SKM-1 treated with dmso at 0.1 percent for 144 hours (cell line): Measurements from ENCODE around the gene GRAMD2B.
"Not testable (repeated sequence)": the region's sequence is repeated elsewhere in the genome, so short reads cannot be mapped to it uniquely, and the experiment has no call there.

Experiments used
- DNase-seq: peaks from one replicate; lab custom pipeline; 2025; ENCODE audit not compliant: unreplicated experiment; lab: John Stamatoyannopoulos, UW

GRAMD2B gene

GRCh38 chr5:126448720-126449119 lies 25.5 kb downstream of the GRAMD2B start:
- no peak for DNase-seq

GRCh38 chr5:126449751-126450271 lies 26.6 kb downstream of the GRAMD2B start:
- no peak for DNase-seq

- DNase-seq = no peak
Observed at GRCh38 chr5:126450346-126450745, 27.1 kb downstream of the GRAMD2B start.

DNA sequence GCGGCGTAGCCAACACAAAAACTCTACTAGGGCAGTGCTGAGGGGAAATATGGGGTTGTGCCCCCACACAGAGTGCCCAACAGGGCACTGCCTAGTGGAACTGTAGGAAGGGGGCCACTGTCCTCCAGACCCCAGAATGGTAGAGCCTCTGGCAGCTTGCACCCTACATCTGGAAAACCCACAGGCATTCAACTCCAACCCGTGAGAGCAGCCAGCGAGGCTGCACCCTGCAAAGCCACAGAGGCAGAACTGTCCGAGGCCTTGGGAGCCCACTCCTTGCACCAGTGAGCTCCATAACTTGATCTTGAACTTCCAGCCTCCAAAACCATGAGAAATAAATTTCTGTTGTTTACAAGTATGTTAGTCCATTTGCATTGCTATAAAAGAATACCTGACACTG lies 27.7 kb downstream of the GRAMD2B start:
- DNase-seq = no peak

- no peak for DNase-seq
Observed at GRCh38 chr5:126452477-126452876, 29.3 kb downstream of the GRAMD2B start.

DNA sequence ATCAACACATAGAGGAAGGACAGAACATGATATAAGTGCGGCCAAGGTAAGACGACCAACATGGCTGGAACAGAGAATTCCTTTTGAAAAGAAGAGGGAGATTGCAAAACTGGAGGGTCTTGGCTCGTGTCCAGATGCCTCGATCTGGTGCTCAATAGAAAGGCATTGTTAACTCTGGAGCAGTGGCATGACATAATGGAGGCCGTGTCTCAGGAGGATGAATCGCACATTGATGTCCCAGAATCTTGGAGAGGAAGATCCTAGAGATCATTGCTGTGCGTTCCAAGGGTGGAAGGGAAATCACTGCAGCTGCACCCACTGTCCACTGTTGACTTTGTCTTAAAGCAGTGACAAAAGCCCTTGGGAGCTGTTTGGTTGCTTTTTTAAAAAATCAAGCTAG lies 30.9 kb downstream of the GRAMD2B start:
- no peak for DNase-seq

GRCh38 chr5:126454535-126454934 lies 31.3 kb downstream of the GRAMD2B start:
- DNase-seq = no peak

DNA sequence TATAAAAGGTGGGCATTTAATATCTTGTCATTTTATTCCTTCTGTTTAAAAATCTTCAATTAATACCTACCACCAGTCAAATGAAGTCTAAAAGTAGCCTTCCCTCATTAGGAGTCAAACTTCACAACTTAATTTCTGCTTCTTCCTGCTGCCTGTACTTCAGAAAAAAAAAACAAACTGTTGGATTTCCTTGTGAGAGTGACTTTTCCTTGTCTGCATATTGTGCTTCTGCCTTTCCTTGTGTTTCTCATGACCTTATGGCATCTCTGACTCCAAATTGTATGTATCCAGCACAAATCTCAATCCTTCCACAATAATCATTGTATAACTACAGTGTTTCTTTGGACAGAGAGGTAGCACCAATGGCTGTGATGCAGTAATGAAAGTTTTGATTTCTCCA lies 32.1 kb downstream of the GRAMD2B start:
- DNase-seq = no peak

DNA sequence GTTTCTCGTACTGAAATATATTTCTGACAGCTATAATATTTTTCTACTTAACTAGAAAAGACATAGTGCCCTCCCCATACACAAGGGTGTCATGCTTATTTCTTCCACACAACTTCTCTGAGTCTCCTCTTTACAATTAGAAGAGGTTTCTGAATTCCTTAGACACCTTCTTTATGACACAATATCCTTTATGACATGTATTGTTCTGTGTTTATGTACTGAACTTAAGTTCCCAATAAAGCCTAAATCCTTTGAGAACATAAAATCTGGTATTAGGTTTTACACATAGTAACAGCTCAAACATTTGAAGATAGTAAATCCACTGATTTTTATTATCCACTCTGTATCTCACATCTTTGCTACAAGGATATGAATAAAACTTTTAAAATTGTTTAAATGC lies 32.5 kb downstream of the GRAMD2B start:
- no peak for DNase-seq

- DNase-seq = no peak
Observed at GRCh38 chr5:126456217-126456820, 33.1 kb downstream of the GRAMD2B start.

DNA sequence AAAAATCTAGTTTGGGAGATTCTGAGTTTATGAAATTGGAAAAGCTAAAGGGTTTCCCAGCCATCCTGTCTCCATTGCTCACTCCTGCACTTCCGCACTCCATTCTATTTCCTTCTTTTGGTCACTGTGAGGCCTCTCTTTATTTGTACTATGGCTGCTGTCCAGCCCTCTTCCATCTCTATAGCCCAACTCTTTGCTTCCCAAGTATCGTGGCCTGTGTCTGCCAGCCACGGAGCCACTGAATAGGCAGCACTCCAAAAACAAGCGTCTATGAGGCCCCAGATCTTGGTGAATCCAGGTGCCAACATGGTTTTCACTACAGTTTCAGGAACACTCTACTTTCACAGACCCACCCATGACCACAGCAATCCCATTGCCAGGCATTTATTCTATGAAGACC lies 37.2 kb downstream of the GRAMD2B start:
- DNase-seq = no peak

DNA sequence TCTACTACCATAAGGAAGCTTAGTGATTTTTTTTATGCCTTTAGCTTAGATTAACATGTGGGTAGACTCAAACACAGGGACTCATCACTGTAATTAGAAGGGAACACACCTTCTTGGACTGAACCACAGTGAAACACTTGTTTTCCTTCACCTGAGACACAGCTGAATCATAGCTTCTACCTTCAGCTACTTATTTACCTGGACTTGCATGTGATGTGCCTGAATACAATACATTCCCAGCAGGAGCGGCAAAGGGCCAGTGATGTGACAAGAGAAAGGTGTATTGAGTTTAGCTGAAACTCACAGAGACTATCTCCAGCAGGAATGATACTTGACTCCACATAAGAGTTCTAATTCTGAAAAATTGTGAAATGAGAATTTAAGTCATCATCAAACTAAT lies 37.8 kb downstream of the GRAMD2B start:
- DNase-seq = no peak

GRCh38 chr5:126461838-126462237 lies 38.6 kb downstream of the GRAMD2B start:
- no peak for DNase-seq

DNA sequence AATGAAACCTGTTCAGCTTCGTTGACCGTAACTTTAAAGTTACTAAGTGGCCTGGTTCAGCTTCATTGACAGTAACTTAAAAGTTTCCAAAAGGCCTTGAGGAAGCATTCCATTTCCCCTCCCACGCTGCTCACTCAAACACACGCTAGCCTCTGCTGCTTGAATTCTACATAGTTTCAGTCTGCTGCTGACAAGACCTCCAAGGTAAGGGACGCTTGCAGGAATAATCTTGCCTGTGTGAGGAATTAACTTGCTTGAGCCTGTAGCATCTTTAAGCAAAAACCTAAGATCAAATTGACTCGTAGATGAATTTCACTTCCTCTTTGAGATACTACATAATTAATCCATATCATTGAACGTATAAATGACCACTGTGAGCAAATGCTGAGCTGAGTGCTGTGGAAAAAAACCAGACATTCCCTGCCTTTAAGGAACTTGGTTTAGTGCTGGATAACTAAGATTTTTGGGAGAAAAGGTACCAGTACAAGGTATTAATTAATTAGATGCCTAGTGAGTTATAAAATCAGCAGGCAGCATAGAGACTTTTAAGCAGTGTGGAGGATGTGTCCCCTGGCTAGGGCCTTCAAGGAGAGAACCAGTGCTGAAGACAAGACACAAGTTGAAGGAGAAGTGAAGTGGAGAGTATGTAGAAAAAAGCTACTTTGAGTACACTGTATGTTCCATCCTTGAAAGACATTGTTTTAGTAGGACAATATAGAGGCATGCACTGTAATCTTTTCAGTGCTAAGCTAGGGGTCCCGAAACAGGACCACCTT lies 39.2 kb downstream of the GRAMD2B start:
- DNase-seq = no peak

GRCh38 chr5:126464016-126464415 lies 40.8 kb downstream of the GRAMD2B start:
- DNase-seq = no peak

GRCh38 chr5:126464959-126465358 lies 41.8 kb downstream of the GRAMD2B start:
- no peak for DNase-seq

DNA sequence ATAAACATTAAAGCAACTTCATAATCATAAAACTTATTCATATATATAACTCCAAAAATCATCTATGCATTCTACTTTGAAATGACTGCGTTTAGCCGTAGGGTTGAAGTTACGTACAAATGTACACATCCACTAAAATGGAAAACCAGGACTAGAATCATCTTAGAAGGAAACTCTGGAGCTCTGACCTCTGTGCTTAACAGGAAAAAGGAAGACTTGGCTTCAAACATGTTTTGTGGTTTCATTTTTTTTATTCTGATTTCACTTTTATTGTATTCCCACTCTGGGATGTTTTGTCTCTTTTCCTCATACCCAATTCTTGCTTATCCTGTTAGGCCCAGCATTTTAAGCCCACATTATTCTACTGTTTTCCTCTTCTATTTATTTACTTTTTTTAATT lies 44.9 kb downstream of the GRAMD2B start:
- DNase-seq = no peak

DNA sequence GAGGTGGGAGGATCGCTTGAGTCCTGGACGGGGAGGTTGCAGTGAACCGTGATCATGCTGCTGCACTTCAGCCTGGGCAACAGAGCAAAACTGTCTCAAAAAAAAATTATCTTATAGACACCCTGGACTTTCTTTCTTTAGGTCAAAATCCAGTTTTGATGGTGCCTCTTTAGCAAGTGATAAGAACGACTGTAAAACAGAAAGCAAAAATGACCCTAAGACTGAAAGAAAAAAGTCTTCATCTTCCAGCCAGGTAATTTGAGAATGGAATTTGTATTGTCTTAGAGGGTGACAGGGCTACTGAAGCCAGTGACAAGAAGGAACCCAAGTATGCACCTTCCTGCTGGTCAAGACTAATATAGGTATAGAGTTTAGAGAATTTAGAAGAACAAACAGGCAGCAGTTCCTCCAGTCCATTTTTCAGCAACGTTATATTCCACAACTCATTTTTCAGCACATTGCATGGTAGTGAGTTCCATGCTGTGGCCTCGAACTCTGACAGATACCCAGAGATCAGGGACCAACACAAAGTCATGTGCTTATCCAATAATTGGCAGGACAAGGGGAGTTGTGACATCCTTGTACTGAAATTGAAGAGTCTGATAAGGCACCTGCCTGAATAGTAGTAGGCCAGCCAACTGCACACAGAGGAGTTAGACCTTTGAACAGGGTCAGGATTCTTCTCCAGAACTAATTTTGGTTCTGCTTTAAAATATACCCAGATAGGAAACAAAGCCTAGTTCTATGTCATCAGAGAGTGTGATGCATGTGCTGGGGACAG lies 46.5 kb downstream of the GRAMD2B start:
- DNase-seq = no peak

DNA sequence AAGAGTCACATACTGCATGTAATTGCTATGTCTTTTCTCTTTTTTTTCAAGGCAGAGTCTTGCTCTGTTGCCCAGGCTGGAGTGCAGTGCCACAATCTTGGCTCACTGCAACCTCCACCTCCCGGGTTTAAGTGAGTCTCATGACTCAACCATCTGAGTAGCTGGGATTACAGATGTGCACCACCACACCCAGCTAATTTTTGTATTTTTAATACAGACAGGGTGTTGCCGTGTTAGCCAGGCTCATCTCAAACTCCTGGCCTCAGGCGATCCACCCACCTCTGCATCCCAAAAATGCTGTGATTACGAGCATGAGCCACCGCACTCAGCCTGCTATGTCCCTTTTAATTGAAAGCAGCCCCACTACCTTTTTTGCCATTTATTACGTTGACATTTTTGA lies 47.3 kb downstream of the GRAMD2B start:
- not testable (repeated sequence) for DNase-seq

- DNase-seq = no peak
Observed at GRCh38 chr5:126471247-126471646, 48.0 kb downstream of the GRAMD2B start.

DNA sequence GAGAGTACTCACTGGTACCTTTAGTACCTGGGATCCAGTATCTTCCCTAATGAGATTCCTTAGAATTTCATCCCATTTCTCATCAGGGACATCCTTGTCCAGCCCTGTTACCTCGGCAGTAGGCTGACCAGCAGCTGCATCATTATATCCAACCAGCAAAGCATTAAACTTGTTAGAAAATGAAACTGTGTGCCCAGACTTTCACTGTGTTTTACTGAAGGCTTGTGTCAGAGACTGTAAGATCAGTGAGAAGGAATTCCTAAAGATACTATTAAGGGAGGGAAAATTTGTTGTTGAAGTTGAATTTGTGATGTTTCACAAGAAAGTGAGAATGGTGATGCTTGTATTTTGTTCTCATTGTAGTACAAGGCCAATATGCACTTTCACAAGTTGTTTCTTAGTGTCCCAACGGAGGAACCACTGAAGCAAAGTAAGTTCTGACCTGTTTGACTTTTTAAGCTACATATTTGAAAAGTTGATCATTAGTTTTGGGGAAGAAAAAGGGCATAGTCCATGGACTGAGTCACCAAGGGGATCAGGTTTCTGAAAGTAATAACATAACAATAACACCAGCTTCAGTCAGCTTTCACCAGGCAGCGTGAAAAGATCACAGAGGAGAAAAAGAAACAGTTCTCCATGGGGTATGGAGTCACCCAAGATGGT lies 48.8 kb downstream of the GRAMD2B start:
- no peak for DNase-seq
